Measurements from ENCODE around the gene MTX2.

Gene MTX2

GRCh38 chr2:176385838-176386237 is 116.6 kb downstream of the MTX2 start:
- Histone ChIP-seq H3K9me3 (ENCODE audit: insufficient read depth, low read length) (no peaks in the 10 kb centered on the region), H3F3A (ENCODE audit: insufficient read depth) (no peaks in the 10 kb centered on the region), H3K79me2 (ENCODE audit: insufficient read depth, low read length) (no peaks in the 10 kb centered on the region), H3K27ac (ENCODE audit: low read depth, low read length) (no peak overlapping the region), H2AFZ (ENCODE audit: low read depth, low read length, severe bottlenecking) (no peak overlapping the region), H3K9me2 (replicated peaks; ENCODE audit: insufficient read depth, low read length) (no peaks in the 10 kb centered on the region), H4K20me1 (ENCODE audit: low read depth, low read length) (no peaks in the 10 kb centered on the region), H3K9ac (ENCODE audit: low read length) (no peak overlapping the region), H3K27me3 (ENCODE audit: low read length) (no peaks in the 10 kb centered on the region), H3K36me3 (ENCODE audit: low read length) (no peaks in the 10 kb centered on the region), H3K4me3 (ENCODE audit: insufficient read depth, low read length, poor library complexity, severe bottlenecking) (no peak overlapping the region), H3K4me2 (ENCODE audit: low read depth, low read length, poor library complexity, severe bottlenecking) (no peak overlapping the region)
- TF ChIP-seq EZH2phosphoT487 (conservative IDR thresholded peaks at IDR 0.05; ENCODE audit: low read length) (no peak), CTCF (IDR thresholded peaks at IDR 0.05; ENCODE audit: insufficient read depth, low read length, poor library complexity, severe bottlenecking) (no peak)
